Activated CD8-positive, alpha-beta memory T cell treated with anti-CD3 and anti-CD28 coated beads, Interleukin-2, amount 50 U/mL, for 48 hours (primary cell): Measurements from ENCODE around the gene USP34.
"Not testable (repeated sequence)": the region's sequence is repeated elsewhere in the genome, so short reads cannot be mapped to it uniquely, and the experiment has no call there.

Experiments used
- DNase-seq: peaks from one replicate; pipeline ENCODE4 v3.0.0-alpha.2; 2020

USP34 gene

GRCh38 chr2:61181382-61182058 is 289.4 kb downstream of the USP34 start:
- no peak for DNase-seq

DNA sequence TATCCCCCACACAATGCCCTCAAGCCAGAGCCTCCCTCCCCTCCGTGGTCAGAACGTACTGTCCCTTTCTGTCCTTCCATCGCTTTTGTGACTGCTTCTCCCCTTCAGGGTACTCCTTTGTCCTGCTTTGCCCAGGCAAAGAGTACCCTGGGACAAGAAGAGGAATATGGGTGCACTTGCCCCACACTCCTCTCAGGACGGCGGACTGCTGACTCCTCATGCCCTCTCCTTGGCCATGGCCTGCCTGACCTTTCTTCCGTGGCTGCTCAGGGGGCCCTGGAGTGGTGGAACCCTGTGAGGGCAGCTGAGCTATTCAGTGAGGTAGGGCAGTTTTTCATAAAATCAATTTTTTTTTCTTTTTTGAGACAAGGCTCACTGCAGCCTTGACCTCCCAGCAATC is 290.2 kb downstream of the USP34 start:
- no peak for DNase-seq

DNA sequence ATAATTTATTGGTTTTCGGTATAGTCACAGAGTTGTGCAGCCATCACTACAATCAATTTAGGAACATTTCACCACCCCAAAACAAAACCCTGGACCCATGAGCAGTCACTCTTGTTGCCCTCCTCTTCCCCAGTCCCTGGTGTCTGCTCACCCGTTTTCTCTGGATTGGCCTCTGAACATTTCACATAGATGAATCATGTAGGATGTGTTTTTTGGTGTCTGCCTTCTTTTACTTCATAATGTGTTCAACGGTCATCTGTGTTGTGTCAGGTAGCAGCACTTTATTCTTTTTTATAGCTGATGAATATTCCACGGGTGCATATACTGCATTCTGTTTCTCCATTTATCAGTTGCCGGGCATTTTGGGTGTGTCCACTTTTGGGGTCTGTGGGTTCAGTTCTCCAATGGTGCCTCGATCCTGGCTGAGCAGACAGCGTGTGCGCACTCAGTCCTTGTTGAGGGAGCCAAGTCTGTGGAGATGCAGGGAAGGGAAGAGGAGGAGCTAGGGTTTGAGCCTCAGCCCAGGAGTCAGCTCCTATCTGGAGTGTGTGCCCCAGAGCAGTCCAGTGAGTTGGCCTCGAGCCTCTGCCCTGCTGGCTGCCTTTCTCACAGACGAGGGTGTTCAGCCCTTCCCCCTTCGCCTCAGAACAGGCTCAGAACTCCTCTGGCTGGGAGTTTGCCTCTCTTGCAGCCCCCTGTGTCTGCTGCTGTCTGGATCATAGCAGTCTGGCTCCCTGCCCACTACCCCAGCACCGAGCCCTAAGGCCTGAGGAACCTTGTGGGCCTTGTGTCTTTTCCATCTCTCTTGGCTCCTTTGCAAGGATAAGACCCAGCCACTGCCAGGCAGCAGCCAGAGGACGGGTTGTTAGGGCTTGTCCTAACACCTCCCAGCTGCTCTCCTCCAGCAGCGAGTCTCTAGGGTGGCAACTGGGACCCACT is 290.9 kb downstream of the USP34 start:
- no peak for DNase-seq

DNA sequence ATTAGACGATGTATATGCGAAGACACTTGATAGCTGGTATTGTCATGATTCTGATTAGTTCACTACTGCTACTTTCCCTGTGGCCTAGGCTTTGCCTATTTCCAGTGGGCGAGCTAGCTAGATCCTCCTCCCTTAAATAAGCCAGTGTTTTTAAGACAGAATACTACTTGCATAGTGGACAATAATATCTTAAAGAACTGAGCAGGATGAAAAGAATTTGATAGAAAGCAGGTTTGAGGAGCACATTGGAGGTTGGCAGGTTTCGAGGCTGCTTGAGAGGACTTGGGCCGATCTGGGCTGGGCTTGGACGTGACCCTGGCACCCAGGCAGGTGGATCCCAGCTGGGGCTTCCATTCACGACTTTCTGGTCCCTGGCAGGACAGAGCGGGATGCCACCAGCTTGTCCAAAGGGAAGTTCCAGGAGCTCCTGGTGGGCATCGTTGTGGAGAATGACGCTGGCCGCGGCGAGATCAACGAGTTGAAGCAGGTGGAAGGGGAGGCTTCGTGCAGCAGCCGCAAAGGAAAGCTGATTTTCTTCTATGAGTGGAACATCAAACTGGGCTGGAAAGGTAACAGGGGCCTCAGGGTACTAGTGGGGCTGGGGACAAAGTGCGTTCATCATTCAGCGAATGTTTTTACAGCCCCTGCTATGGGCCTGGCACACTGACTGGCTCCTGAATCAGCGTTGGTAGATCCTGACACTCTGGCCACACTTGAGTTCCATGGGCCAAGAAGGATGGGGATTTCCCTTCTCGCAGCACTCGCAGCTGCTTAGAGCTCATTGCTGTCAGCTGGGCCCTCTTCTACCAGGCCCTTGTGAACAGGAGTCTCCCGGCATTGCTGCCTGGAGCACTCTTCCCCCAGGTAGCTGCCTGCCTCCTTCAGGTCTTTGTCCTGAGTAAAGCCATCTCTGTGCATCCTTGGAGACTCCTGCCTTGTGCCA is 292.0 kb downstream of the USP34 start:
- no peak for DNase-seq

DNA sequence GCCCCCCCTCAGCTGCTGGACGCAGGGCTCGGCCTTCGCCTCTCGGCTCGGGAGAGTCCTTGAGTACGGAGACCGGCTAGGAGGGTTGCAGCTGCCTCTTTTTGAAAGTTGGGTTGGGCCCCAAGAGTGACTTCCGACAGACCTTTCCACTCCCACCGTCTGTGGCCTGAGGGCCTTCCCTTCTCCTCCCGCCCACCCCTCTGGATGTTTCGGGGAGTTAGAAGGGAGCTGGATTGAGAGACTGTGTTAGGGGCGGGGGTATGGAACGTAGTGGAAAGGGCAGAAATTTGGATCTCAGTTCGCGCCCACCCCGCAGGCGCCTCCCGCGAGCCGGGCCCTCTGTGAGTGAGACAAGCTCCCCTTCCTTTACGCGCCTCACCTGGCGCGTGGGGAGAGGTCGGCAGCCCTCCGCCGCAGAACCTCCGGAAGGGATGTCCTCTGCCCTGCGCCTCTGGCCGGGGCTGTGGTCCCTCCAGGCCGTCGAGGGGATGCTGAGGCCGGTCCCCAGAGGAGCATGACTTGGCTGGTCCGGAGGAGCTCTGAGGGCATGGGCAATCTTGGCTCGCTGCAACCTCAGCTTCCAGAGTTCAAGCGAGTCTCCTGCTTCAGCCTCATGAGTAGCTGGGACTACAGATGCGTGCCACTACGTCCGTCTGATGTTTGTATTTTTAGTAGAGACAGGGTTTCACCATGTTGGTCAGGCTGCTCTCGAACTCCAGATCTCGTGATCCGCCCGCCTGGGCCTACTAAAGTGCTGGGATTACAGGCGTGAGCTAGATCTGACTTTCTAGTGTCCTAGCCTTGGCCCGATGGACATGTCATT is 292.9 kb downstream of the USP34 start:
- peak; percentile 76 for DNase-seq

DNA sequence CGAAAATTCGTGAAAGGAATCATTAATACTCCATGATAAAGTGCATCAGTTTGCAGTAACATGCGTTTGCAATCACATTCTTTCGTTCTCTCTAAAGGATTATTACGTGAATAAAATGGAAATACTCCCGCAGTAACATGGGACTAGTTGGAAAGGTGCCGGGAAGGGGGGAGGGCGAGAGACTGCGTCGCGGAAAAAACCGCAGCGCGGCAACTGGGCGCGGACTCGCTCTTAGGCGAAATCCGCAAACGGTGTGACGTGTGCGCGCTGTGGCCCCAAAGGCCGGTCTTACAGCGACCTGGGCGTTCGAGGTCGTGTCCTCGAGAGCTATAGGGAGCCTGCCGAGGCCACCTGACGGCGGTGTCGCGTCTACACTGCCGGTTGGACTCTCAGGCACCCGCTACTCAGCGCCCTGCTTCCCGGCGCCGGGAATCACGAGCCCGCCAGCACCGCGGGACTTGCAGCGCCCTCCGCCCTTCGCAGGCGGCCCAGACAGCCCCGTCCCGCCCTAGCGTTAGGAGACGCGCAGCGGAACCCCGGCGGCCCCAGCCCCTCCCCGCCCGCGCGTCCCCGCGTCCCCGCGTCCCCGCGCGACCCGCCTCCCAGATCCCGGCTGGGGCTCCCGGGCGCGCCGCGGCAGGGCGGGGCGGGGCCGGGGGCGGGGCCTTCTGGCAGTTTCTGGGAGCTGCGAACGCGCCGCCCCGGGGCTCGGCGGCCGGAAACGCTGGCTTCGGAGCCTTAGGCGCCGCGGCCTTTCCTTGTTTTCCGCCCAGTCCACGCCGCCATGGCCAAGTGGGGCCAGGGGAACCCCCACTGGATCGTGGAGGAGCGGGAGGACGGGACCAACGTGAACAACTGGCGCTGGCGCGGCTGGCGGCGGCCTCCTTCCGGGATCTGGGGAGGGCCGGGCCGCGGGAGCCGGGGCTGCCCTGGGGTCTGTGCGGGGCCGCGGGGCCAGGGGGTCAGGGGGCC is 293.8 kb downstream of the USP34 start:
- peak; percentile 96 for DNase-seq

DNA sequence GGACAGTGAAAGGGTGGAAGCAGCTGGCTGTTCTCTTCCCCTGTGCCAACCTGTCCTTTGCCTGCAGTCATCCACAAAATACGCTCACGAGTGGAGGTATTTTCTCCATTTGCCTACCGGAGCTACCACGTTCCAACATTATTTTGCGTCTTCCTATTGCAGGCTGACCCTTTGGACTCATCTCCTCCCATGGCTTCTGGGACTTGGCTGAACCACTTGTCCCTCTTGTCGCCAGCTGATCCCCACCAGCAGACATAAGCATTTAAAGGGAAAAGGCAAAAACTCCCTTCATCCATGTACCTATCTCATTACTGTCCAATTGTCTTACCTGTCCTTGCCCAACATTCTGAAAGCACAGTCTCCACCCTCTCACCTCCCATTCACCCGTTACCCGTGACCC is 295.9 kb downstream of the USP34 start:
- DNase-seq: peak; percentile 39

GRCh38 chr2:61173116-61173515 is 297.8 kb downstream of the USP34 start:
- DNase-seq: peak; percentile 17

DNA sequence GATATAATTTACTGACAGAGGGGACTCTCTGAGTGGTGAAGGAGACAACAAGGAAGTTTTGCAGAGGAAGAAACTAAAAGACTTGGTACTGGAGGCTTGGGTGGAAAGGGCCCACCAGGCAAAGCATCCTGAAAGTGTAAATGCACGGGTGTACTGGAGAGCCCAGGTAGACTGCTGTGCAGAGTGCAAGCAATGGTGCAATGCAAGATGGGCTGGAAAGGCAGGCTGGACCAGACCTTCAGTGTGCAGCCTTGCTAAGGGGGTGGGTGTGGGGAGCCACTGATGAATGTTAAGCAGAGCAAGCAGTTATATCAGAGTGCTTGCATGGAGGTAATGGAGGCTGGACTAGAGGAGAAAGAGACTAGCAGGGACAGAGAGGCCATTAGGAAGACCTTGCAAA is 298.2 kb downstream of the USP34 start:
- peak; percentile 39 for DNase-seq

DNA sequence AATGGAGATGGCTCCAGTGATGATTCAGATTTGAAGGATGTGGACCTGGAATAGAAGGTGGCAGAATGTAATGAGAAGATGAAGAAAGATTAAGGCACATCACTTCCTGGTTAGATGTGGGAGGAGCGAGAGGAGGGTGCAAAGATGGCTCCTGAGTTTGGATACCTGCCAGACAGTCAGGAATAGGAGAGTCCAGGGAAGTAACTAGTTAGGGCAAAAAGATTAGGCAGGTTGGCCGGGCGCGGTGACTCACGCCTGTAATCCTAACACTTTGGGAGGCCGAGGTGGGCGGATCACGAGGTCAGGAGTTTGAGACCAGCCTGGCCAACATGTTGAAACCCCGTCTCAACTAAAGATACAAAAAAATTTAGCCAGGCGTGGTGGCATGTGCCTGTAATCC is 303.3 kb downstream of the USP34 start:
- DNase-seq: peak; percentile 10

GRCh38 chr2:61165946-61166345 is 304.9 kb downstream of the USP34 start:
- peak; percentile 23 for DNase-seq

DNA sequence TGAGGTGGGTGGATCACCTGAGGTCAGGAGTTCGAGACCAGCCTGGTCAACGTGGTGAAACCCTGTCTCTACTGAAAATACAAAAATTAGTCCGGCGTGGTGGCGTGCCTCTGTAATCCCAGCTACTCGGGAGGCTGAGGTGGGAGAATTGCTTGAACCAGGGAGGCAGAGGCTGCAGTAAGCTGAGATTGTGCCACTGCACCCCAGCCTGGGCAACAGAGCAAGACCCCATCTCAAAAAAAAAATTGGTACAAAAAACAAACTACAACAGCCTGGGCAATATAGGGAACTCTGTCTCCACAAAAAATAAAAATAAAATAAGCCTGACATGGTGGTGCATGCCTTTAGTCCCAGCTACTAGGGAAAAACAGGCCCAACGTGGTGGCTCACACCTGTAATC is 305.8 kb downstream of the USP34 start:
- not testable (repeated sequence) for DNase-seq

- no peak for DNase-seq
Measured at GRCh38 chr2:61162721-61163120, 308.2 kb downstream of the USP34 start.

GRCh38 chr2:61161888-61162287 is 309.0 kb downstream of the USP34 start, which contains the start of gene C2orf74:
TSS of gene C2orf74 (plus strand) at chr2:61162188. CDS start at chr2:61162515, 327 bp downstream.
- DNase-seq: peak; percentile 23

DNA sequence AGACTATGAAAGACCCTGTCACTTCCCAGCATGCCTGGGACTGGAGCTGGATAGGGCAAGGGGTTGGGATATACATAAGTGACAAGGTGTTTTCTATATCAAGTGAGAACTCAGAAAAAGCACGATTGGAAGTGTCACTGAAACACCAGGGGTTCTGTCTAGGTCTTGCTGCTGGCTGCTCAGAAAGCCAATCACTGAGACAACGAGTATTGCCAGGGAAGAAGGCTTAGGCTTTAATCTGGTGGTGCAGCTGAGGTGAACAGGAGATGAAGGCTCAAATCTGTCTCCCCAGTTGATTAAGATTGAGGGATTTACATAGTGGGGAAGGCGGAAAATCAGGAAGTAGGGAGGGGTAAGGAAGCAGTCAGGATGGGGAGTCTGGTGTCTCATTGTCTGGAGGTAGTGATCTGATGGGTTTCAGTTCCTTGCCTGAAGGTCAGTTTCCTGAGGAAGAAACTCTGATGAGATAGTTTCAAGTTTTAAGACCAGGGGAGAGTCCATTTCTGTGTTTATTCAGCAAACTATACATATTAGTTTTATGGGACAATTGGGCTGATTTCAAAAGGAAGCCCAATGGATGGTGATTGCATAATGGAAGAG is 312.4 kb downstream of the USP34 start:
- peak; percentile 18 for DNase-seq

GRCh38 chr2:61157371-61158003 is 313.4 kb downstream of the USP34 start:
- DNase-seq: peak; percentile 29

GRCh38 chr2:61151436-61151835 is 319.5 kb downstream of the USP34 start:
- no peak for DNase-seq

DNA sequence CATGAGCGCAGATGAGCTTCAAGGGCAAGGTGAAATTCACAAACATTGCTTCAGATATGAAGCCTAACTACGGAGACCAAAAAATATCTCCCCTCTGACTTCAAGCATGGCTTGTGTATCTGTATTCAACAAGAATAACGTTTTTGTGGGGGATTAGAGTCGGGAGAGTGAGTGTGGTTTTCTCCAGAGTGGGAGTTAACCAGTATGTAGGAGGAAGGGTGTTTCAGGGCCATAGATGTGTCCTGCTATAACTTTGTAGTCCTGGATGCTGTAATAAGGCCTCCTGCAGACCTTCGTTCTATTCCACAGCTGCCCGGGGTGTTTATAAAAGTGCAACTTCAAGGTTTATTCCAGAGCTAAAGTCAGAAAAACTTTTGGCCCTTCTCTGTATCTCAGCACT is 321.8 kb downstream of the USP34 start:
- no peak for DNase-seq

DNA sequence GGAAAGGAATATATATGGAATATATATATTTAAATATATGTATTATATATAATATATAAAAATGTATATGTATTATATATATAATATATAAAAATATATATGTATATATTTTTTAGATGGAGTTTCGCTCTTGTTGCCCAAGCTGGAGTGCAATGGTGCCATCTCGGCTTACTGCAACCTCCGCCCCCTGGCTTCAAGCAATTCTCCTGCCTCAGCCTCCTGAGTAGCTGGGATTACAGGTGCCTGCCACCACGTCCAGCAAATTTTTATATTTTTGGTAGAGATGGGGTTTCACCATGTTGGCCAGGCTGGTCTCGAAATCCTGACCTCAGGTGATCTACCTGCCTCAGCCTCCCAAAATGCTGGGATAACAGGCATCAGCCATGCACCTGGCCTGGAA is 322.8 kb downstream of the USP34 start:
- DNase-seq: not testable (repeated sequence)

- no peak for DNase-seq
Measured at GRCh38 chr2:61145990-61146389, 324.9 kb downstream of the USP34 start.
